HepG2 (cell line): ENCODE results near the gene SEMA4A. TPM values are rescaled to one million over a fixed set of nuclear protein-coding genes. Genes with fewer than 3 reads are reported as not detected.

Experiments
- ASH2L ChIP-seq: fragments of 300-600, 200-600 bp; sonication (generic); IDR thresholded peaks from 2 replicates; pipeline ENCODE4 v1.7.0; 2017; ENCODE audit warnings: low read depth, mild to moderate bottlenecking, moderate library complexity, mixed read lengths, low read length; ENCODE audit not compliant: insufficient read length
- BORCS8-MEF2B ChIP-seq: sonication (generic); formaldehyde crosslinking; IDR thresholded peaks from 2 replicates; pipeline ENCODE4 v1.8.0; 2022; ENCODE audit warnings: mild to moderate bottlenecking, missing genetic modification reagents
- CHCHD3 ChIP-seq: sonication (generic); formaldehyde crosslinking; IDR thresholded peaks from 2 replicates; pipeline ENCODE4 v1.8.0; 2022; ENCODE audit warnings: mild to moderate bottlenecking, missing genetic modification reagents, moderate library complexity
- KDM4B ChIP-seq: sonication (generic); formaldehyde crosslinking; IDR thresholded peaks from 2 replicates; pipeline ENCODE4 v1.4.0; 2020; ENCODE audit warnings: missing genetic modification reagents
- MAFF ChIP-seq: IDR thresholded peaks from 2 replicates; pipeline ENCODE4 v1.6.1; 2011; ENCODE audit warnings: low read depth, low read length, improper control_type of control experiment
- SNAI1 ChIP-seq: sonication (generic); formaldehyde crosslinking; IDR thresholded peaks from 2 replicates; pipeline ENCODE4 v1.5.0; 2020; ENCODE audit warnings: mild to moderate bottlenecking, missing genetic modification reagents, borderline replicate concordance
- SOX5 ChIP-seq: IDR thresholded peaks from 2 replicates; pipeline ENCODE4 v1.6.1; 2016; ENCODE audit warnings: borderline replicate concordance
- SP4 ChIP-seq: sonication (generic); formaldehyde crosslinking; IDR thresholded peaks from 2 replicates; pipeline ENCODE4 v1.8.1; 2023; ENCODE audit warnings: mild to moderate bottlenecking, missing genetic modification reagents
- ZC3H13 ChIP-seq: sonication (generic); formaldehyde crosslinking; IDR thresholded peaks from 2 replicates; pipeline ENCODE4 v1.8.1; 2023; ENCODE audit warnings: mild to moderate bottlenecking, missing genetic modification reagents, moderate library complexity
- ZNF335 ChIP-seq: sonication (generic); formaldehyde crosslinking; IDR thresholded peaks from 2 replicates; pipeline ENCODE4 v1.4.0; 2020; ENCODE audit warnings: missing genetic modification reagents
- ZNF33A ChIP-seq: sonication (generic); formaldehyde crosslinking; IDR thresholded peaks from 2 replicates; pipeline ENCODE4 v1.5.1; 2020; ENCODE audit warnings: missing genetic modification reagents, mild to moderate bottlenecking, moderate library complexity, borderline replicate concordance
- ZNF605 ChIP-seq: sonication (generic); formaldehyde crosslinking; IDR thresholded peaks from 2 replicates; pipeline ENCODE4 v1.8.0; 2022; ENCODE audit warnings: mild to moderate bottlenecking, missing genetic modification reagents
- ZNF660 ChIP-seq: sonication (generic); formaldehyde crosslinking; IDR thresholded peaks from 2 replicates; pipeline ENCODE4 v1.5.1; 2020; ENCODE audit warnings: mild to moderate bottlenecking, low read depth, missing genetic modification reagents, borderline replicate concordance
- ZNF687 ChIP-seq: sonication (generic); formaldehyde crosslinking; IDR thresholded peaks from 2 replicates; pipeline ENCODE4 v1.5.1; 2020; ENCODE audit warnings: mild to moderate bottlenecking, missing genetic modification reagents, moderate library complexity
- polyA plus RNA-seq, 8 experiments: library from polyadenylated mRNA; depleted of rRNA in 3 of 8; stranded (reverse) in 7 of 8; unstranded in 1 of 8; fragments of >200 nt; fragmentation: Illumina TruSeq in 4 of 8; extraction: Trizol in 4 of 8; gene quantifications; 2 replicates each; pipeline versions ENCODE4 v1.2.1 to v1.2.3, GENCODE V29; 2011 to 2016; ENCODE audit warnings: low read depth in 4 of 8, missing spikeins in 1 of 8, mixed read lengths in 1 of 8; ENCODE audit not compliant: insufficient read depth in 1 of 8
- total RNA-seq, 5 experiments: library from RNA; depleted of rRNA; stranded (reverse); fragments of >200 nt; fragmentation: Illumina TruSeq; extraction: Trizol; gene quantifications; 2 replicates each; pipeline ENCODE4 v1.2.3, GENCODE V29; 2016; ENCODE audit warnings: low read depth in 1 of 5
- TF ChIP-seq, protein P1 (sequence below): sonication (generic); formaldehyde crosslinking; IDR thresholded peaks from 2 replicates; pipeline ENCODE4 v1.5.0; 2020; ENCODE audit warnings: mild to moderate bottlenecking, missing genetic modification reagents

SEMA4A gene
- total and polyA plus RNA-seq, 2 of the 13 experiments (the other 11 are each of a cell fraction or from before 2014, with no cell fraction given): 0.09 to 0.20 TPM

GRCh38 chr1:156129687-156130577 is 23.5 kb upstream of the SEMA4A start (continued):
- no peak for TF ChIP-seq BORCS8-MEF2B (CRISPR knock-in tag)
- peak; percentile 68 for TF ChIP-seq ASH2L
- peak; percentile 65; the same call in 1 of the 2 replicates for TF ChIP-seq ZNF335 (CRISPR knock-in tag)
- TF ChIP-seq ZC3H13 (CRISPR knock-in tag): no peak; the same call in 1 of the 2 replicates
- TF ChIP-seq, protein P1, sequence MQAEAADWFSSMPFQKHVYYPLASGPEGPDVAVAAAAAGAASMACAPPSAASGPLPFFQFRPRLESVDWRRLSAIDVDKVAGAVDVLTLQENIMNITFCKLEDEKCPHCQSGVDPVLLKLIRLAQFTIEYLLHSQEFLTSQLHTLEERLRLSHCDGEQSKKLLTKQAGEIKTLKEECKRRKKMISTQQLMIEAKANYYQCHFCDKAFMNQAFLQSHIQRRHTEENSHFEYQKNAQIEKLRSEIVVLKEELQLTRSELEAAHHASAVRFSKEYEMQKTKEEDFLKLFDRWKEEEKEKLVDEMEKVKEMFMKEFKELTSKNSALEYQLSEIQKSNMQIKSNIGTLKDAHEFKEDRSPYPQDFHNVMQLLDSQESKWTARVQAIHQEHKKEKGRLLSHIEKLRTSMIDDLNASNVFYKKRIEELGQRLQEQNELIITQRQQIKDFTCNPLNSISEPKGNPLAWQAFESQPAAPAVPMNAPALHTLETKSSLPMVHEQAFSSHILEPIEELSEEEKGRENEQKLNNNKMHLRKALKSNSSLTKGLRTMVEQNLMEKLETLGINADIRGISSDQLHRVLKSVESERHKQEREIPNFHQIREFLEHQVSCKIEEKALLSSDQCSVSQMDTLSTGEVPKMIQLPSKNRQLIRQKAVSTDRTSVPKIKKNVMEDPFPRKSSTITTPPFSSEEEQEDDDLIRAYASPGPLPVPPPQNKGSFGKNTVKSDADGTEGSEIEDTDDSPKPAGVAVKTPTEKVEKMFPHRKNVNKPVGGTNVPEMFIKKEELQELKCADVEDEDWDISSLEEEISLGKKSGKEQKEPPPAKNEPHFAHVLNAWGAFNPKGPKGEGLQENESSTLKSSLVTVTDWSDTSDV (CRISPR knock-in tag): no peak
- TF ChIP-seq MAFF: no peak
- no peak for TF ChIP-seq SNAI1
- TF ChIP-seq ZNF687: peak; percentile 88
- peak; percentile 50; the same call in 1 of the 2 replicates for TF ChIP-seq SP4
- TF ChIP-seq ZNF660 (CRISPR knock-in tag): no peak
- TF ChIP-seq ZNF33A (CRISPR knock-in tag): no peak
- TF ChIP-seq KDM4B (CRISPR knock-in tag): peak; percentile 86; the same call in 1 of the 2 replicates
- TF ChIP-seq CHCHD3: no peak
- TF ChIP-seq ZNF605 (CRISPR knock-in tag): peak; percentile 89
- peak; percentile 94; the same call in 1 of the 2 replicates for TF ChIP-seq SOX5 (CRISPR knock-in tag)
